NCI-H1694 treated with DMSO at 0.1 percent for 48 hours (cell line): ENCODE data around the gene ITFG2.
"Not testable (repeated sequence)": the region's sequence is repeated elsewhere in the genome, so short reads cannot be mapped to it uniquely, and the experiment has no call there.

Experiments used
- DNase-seq: peaks from one replicate; lab custom pipeline; 2025; lab: John Stamatoyannopoulos, UW

Gene ITFG2

DNA sequence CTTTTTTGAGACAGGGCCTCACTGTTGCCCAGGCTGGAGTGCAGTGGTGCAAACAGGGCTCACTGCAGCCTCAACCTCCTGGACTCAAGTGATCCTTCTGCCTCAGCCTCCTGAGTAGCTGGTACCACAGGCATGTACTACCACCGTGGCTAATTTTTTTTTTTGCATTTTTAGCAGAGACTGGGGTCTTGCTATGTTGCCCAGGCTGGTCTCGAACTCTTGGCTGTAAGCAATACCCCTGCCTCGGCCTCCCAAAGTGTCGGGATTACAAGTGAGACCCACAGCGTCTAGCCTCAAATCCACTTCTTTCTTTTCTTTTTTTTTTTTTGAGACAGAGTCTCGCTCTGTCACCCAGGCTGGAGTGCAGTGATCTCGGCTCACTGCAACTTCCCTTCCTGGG, 50.9 kb downstream of the ITFG2 start:
- DNase-seq, result not testable (repeated sequence)

DNA sequence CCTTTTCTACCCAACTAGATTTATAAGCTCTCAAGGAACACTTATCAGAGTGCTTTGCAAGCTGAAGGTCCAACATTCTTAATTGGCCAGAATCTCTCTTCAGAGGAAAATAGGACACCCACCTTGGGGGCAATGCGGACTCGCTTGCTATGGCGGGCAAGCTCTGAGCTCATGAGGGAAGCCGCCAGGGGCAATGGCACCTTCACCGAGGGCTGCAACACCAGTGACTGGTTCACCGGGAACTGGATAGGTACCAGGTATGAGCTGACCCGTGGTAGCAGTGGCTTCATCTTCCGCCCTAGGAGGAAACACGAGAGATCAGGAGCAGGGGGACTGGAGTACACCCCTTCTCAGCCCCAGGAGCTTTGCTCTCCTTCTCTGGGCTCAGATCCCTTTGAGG, 51.7 kb downstream of the ITFG2 start:
- no peak for DNase-seq

DNA sequence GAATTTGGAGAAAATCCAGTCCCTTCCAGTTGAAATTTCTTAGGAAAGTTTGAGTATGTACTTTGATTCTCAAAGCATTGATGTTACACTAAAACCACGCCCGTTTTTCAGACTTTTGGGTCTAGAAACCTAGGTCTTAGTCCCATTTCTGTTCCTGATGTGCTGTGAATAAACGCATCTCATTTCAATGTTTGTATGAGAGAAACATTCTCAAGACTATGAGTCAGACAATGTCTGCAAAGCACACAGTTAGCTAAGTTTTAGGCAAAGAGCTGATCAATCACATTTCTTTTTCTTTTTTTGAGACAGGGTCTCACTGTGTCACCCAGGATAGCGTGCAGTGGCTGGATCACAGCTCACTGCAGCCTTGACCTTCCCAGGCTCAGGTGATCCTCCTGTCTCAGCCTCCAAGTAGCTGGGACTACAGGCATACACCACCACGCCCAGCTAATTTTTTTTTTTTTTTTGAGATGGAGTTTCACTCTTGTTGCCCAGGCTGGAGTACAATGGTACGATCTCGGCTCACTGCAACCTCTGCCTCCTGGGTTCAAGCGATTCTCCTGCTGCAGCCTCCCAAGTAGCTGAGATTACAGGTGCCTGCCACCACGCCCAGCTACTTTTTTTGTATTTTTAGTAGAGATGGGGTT, 56.6 kb downstream of the ITFG2 start:
- DNase-seq, result not testable (repeated sequence)
